CD4-positive, alpha-beta T cell treated with Interferon gamma for 1 hour (primary cell): ENCODE results near the gene LRRC8E.
A peak's percentile ranks its signal among the peaks of the same experiment; 100 is the strongest.

ENCODE experiments used
- DNase-seq: peaks from one replicate; pipeline ENCODE4 v3.0.0-alpha.2; 2020

The LRRC8E gene

GRCh38 chr19:7868671-7869452 lies 19.4 kb upstream of the LRRC8E start:
- DNase-seq: peak; percentile 87

- peak; percentile 74 for DNase-seq
Observed at GRCh38 chr19:7869453-7869909, 18.8 kb upstream of the LRRC8E start.

DNA sequence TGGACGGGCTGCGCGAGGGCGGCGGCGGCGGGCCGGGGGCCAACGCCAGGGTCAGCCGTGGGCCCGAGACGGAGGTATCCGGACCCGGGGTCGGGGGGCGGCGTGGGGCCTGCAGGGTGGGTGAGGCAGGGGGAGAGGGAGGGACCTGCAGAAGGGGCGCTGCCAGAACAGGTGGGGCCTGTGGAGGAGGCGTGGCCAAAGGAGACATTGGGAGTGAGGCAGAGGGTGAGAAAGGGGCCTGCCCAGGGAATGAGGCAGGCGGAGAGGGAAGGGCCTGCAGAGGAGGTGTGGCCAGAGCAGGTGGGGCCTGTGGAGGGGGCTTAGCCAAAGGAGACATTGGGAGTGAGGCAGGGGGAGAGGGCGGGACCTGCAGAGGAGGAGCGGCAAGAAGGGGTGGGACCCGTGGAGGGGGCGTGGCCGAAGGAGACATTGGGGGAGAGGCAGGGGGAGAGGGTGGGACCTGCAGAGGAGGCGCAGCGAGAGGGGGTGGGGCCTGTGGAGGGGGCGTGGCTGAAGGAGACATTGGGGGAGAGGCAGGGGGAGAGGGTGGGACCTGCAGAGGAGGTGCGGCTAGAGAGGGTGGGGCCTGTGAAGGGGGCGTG lies 18.3 kb upstream of the LRRC8E start:
- peak; percentile 65 for DNase-seq

- peak; percentile 68 for DNase-seq
Observed at GRCh38 chr19:7870571-7871436, 17.5 kb upstream of the LRRC8E start.

DNA sequence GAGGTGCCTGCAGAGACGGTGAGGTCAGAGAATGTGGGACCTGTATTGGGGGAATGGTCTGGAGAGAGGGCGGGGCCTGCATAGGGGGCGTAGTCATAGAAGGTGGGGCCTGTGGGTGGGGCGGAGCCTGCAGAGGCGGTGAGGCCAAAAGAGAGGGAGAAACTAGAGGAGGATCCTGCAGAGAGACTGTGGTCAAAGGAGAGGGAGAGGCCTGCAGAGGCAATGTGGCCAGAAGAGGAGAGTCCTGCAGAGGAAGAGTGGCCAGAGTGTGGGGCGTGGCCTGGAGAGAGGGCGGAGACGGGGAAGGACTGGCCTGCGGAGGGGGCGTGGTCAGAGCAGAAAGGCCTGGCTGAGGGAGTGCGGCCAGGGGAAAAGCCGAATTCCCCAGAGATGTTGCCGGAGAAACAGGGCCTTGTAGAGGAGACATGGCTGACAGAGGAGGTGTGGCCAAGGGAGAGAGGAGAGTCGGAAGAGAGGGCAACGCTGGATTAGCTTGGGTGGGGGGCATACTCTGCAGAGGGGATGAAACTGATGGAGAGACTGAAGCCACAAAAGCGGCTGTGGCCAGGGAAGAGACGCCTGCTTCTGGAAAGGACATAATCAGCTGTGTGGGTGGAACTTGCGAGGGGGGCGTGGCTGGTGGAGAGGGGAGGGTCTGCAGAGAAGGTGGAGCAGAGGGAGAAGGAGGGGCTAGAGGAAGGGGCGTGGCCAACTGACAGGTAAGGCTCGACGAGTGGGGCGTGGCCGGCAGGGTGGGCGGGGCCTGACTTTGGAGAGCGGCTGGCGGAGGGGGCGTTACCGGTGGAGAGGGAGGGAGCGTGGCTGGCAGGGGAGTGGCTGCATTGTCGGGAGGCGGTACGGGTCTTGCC lies 16.6 kb upstream of the LRRC8E start:
- peak; percentile 87 for DNase-seq

DNA sequence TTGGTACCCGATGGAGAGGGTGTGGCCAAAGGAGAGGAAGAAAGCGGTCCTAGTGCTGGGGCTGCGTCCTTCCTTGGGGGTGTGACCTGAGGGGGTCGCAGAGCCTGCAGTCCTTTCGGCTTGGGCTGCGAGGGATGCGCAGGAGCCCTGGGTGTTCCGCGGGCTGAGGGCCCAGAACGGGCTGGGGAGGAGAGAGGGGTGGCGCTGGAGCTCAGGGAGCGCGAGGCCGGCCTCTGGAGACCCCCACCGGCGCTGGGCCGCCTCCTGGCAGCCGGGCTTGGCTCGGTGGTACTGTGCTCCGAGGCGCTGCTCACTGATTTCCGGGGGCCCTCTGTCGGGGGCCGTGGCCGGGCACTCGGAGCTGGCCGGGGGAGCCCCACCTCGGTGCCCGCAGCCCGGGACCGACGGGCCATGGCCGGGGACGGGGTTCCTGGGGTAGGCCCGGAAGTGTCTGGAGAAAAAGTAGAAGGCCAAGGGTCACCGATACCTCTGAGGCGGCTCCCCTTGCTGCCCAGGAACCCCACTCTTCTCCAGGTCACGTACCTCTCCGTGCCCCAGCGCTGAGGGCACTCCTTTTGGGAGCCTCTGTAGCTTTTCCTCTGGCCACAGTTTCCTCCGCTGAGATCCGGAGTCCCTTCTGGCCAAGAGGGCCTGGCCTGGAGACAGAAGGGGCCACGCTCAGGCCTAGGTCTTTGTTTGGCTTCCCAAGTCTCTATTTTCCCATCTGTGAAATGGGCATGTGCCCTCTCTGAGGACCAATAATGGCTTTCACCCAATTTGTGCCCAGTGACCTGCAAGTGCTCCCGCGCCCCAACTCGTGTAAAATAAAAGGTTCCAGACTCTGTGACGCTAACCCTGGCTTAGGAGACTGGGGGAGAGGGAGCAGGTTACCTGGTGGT lies 15.8 kb upstream of the LRRC8E start:
- no peak for DNase-seq

DNA sequence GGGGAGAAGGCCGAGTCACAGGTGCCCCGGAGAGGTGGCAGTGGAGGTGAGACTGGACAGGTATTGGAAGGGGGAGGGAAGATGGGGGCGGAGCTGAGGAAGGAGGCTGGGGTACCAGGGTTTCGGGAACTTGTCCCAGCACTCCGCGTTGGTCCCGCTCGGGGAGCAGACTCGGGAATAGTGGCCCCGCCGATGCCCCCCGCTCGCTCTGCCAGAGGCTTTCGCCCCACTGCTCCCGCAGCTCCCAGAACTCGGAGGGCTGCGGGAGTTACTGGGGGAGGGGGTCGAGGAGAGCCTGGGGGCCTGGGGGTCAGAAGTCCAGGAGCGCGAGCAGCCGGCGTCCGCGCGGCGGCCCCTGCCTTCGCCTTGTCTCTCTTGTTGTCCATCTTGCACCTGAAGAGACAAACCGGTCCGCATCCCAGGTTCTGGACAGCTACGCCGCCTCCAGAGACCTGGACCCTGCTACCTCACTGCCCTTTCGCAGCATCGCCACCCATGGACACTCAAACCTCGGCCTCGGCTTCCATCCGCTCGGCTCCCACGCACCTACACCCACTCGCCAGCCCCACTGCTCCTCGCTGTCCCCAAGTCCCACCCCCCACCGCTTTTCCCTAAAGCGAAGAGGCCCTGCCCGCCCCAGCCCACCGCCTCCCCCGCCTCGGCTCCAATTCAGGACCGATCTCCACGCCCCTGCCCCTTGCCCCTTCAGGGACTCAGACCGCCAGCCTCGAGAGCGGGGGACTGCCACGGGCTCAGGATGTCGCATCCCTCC lies 14.8 kb upstream of the LRRC8E start:
- DNase-seq: no peak

DNA sequence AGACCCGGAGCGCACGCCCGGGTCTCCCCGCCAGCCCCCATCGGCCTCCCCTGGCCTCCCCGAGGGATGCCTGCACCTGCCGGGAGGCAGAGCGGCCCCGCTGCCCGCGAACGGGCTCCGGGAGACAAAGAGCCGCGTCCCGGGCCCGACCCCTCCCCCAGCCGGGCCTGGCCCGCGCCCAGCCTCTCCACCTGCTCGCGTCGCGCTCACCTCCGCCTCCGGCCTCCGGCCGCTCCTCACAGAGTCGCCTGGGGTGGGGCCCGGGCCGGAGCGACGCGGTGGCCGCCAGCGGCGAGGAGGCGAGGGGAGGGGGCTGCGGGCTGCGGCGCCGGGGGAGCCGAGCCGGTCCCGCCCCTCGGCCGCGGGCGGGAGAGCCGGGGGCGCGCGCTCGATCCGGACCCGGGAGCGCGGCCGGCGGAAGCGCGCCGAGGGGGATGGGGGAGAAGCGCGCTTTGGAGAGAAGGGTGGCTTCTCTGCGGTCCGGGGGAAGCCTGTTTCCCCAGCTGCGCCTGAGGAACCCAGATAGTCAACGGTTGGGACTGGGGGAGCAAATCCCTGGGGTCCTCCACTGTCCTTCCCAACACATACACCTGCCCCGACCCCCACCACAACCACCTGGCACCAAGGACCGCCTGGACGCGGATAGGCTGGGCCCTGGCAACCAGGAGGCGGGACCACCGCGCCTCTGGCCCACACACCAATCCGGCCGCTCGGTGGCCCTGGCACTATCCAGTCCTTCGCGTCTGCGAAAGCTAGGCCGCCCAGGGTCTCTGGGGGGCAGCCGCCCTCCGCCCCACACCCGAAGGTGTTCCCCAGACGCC lies 14.0 kb upstream of the LRRC8E start, which contains the start of gene PRR36:
Gene PRR36 (minus strand): TSS at position 315 of the 821 bp plus-strand sequence. CDS start 701 bp downstream, outside the sequence.
- no peak for DNase-seq

- no peak for DNase-seq
Observed at GRCh38 chr19:7874897-7875273, 13.4 kb upstream of the LRRC8E start.

GRCh38 chr19:7877249-7877836 lies 11.0 kb upstream of the LRRC8E start:
- no peak for DNase-seq

DNA sequence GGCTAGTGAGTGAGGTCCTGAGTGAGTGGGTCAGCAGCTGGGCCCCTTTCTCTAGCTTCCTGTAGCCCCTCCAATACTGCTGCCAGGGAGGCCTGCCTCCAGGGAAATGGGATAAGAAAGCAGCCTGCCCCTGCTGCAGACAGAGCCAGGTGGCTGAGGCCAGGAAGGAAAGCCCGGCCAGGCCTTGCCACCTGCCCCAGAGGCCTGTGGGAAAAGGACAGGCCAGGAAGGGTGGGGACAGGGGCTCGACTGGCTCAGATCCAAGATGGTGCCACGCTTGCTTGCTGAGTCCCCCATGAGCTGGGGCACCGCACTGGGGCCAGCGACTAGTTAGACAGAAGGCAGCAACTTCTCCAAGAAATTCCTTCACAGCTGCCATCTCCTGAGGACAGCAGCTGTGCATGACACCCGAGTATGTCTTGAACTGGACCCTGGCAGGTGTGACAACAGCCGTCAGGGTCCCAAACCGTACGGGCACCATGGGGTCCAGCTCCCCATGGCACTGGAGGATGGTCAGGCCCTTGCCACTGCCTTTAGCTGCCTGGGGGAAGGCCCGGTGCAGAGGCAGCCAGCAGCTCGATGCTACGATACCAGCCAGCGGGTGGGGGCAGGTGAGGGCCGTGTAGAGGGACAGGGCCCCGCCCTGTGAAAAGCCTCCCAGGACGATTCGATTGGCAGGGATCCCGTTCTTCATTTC lies 9.1 kb upstream of the LRRC8E start:
- DNase-seq: no peak

- no peak for DNase-seq
Observed at GRCh38 chr19:7879836-7880235, 8.5 kb upstream of the LRRC8E start.

GRCh38 chr19:7881910-7882309 lies 6.4 kb upstream of the LRRC8E start:
- DNase-seq: no peak

GRCh38 chr19:7883105-7883504 lies 5.2 kb upstream of the LRRC8E start:
- no peak for DNase-seq

DNA sequence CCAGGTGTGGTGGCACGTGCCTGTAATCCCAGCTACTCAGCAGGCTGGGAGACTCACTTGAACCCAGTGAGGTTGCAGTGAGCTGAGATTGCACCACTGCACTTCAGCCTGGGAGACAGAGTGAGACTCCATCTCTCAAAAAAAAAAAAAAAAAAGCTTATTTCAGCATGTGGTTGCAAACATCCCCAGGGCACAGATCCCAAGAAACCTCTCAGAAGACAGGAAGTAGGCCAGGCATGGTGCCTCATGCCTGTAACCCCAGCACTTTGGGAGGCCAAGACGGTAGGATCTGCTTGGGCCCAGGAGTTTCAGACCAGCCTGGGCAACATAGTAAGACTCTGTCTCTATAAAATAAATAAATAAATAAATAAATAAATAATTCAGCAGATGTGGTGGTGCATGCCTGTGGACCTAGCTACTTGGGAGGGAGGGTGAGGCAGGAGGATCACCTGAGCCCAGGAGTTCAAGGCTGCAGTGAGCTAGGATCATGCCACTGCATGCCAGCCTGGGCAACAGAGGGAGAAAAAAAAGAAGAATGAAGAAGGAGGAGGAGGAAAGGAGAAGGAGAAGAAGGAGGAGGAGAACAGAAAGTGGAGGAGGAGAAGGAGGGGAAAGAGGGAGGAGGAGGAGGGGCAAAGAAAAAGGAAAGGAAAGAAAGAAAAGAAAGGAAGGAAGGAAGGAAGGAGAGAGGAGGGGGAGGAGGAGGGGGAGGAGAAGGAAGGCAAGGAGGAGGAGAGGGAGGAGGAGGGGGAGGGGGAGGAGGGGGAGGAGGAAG lies 4.3 kb upstream of the LRRC8E start:
- DNase-seq: no peak

- DNase-seq: no peak
Observed at GRCh38 chr19:7885818-7886217, 2.5 kb upstream of the LRRC8E start.

DNA sequence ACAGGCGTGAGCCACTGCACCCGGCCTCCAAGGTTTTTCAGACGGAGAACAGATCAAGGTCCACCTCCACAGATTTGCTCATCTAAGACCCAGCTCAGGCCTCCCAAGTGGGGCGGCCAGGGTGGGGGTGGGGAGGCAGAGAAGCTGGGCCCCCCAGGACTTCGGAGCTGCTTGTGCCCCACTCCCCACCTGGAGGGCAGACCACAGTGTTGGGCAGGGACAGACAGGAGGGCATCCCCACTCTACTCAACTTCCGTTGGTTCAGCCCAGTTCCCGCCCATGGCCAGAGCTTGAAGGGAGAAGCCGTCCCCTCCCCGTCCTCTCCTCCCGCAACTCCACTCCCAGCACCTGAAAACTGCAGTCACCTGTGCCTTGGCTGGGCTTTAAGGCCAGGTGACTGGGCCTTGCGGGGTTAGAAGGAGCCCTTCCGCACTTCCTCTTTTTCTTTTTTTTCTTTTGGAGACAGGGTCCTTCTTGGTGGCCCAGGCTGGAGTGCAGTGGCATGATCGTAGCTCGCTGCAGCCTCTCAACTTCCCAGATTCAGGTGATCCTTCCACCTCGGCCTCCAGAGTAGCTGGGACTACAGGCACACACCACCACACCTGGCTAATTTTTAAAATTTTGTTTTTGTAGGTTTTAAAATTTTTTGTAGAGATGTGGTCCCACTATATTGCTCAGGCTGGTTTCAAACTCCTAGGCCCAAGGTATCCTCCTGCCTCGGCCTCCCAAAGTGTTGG lies 734 bp upstream of the LRRC8E start:
- no peak for DNase-seq
